Tibial nerve (tissue), 4 donors: ENCODE measurements around the gene TMUB1.

Experiments used
- CTCF ChIP-seq, 5 experiments: fragments of 200-600 bp in 3 of 5; fragments of 450-650 bp in 2 of 5; sonication (generic) in 3 of 5; IDR thresholded peaks; one replicate each; pipeline ENCODE4 v1.5.1; 2016 to 2019; ENCODE audit warnings: antibody characterized with exemption in 5 of 5, mild to moderate bottlenecking in 3 of 5, moderate library complexity in 2 of 5
- EP300 ChIP-seq, 2 donors: sonication (generic); formaldehyde crosslinking; IDR thresholded peaks; one replicate each; pipeline ENCODE4 v1.6.1; 2017; ENCODE audit warnings: antibody characterized with exemption in 2 of 2, mild to moderate bottlenecking in 1 of 2
- POLR2A ChIP-seq, 2 donors: fragments of 450-650 bp; IDR thresholded peaks; one replicate each; pipeline ENCODE4 v1.6.1; 2017; ENCODE audit warnings: antibody characterized with exemption in 2 of 2, mild to moderate bottlenecking in 2 of 2, moderate library complexity in 2 of 2

- TF ChIP-seq CTCF (IDR thresholded peaks at IDR 0.05) (no peak), POLR2A (IDR thresholded peaks at IDR 0.05) (no peak), EP300 (IDR thresholded peaks at IDR 0.05) (no peak)
Observed at GRCh38 chr7:151114151-151115090, 31.1 kb upstream of the TMUB1 start.
